ENCODE data around the gene LMO7. TPM values are rescaled to one million over a fixed set of nuclear protein-coding genes. Genes with fewer than 3 reads are reported as not detected.

The LMO7 gene
- total and polyA plus RNA-seq, 2 of the 8 experiments (the other 6 are each of a cell fraction or from before 2014, with no cell fraction given), result 8.1 to 28.3 TPM

DNA sequence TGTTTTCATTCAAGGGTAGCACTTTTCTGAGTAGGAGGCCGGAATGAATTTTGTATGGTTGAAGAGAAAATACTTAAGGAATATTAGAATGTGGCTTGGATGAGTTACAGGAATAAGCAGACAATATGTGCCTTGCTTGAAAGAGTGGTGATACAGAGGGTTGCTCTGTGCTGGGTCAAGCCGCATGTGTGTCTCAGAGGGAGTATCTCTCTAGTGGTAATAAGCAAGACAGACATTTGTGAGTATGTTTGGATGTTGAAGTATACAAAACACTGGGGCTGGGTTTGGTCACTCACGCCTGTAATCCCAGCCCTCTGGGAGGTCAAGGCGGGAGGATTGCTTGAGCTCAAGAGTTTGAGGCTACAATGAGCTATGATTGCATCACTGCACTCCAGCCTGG, 103.9 kb downstream of the LMO7 start:
- no peak overlapping the region for H2BK120ac ChIP-seq (replicated peaks; ENCODE audit: low read depth, low read length)
- H4K8ac ChIP-seq (ENCODE audit: extremely low read depth, insufficient read depth, low read length), result no peak overlapping the region
- ChIA-PET CTCF (ENCODE audit: partially characterized antibody) (no interaction called here), POLR2A (ENCODE audit: partially characterized antibody) (no interaction called here)
- H3K4me1 ChIP-seq (replicated peaks in 1 of 4; ENCODE audit: control insufficient read depth in 3 of 4, insufficient read depth in 4 of 4, low read length in 3 of 4), result no peaks in the 10 kb centered on the region
- no peaks in the 10 kb centered on the region for H3K79me2 ChIP-seq (ENCODE audit: control insufficient read depth in 1 of 2, insufficient read depth in 2 of 2, low read length in 2 of 2)
- no peak overlapping the region for H3K27ac ChIP-seq (ENCODE audit: low read depth, low read length)
- no peak overlapping the region for H2AFZ ChIP-seq (ENCODE audit: low read length)
- H2AK5ac ChIP-seq (ENCODE audit: low read depth, low read length), result no peak overlapping the region
- no peaks in the 10 kb centered on the region for H3K36me3 ChIP-seq (ENCODE audit: control insufficient read depth in 2 of 4, insufficient read depth in 4 of 4, low read length in 3 of 4)
- no peak overlapping the region for H3K4me3 ChIP-seq (ENCODE audit: extremely low read depth in 1 of 4, insufficient read depth in 2 of 4, low read depth in 3 of 4, low read length in 4 of 4)
- no peak overlapping the region for H2BK20ac ChIP-seq (ENCODE audit: low read length)
- H2BK5ac ChIP-seq (ENCODE audit: low read depth, low read length), result no peak overlapping the region
- H3K27me3 ChIP-seq (replicated peaks in 1 of 4; ENCODE audit: control insufficient read depth in 3 of 4, extremely low read depth in 1 of 4, insufficient read depth in 3 of 4, low read length in 3 of 4), result no peaks in the 10 kb centered on the region
- H2BK12ac ChIP-seq (ENCODE audit: low read depth, low read length), result no peak overlapping the region
- H3K14ac ChIP-seq (ENCODE audit: insufficient read length), result no peak overlapping the region
- no peaks in the 10 kb centered on the region for H3K79me1 ChIP-seq (ENCODE audit: low read depth, low read length)
- H3K4me2 ChIP-seq (ENCODE audit: insufficient read depth in 1 of 2, low read depth in 2 of 2, low read length in 2 of 2), result no peak overlapping the region
- DNase-seq (ENCODE audit: low read depth in 1 of 2, low spot score in 2 of 2) (no peak), FAIRE-seq (no peak)
- H3K9me3 ChIP-seq (ENCODE audit: insufficient read depth in 2 of 2, low read depth in 1 of 2, low read length in 1 of 2), result 0 out of 4 replicates have a peak, but pooled peaks cover 0 to 4% of the 10 kb centered on the region in 2 experiments
- no peak overlapping the region for H3K18ac ChIP-seq (ENCODE audit: extremely low read depth, low read length)
- no peak overlapping the region for H3K9ac ChIP-seq (replicated peaks in 1 of 4; ENCODE audit: extremely low read depth in 1 of 4, low read depth in 3 of 4, low read length in 3 of 4)
- H4K91ac ChIP-seq (replicated peaks; ENCODE audit: insufficient read length, low read length), result no peak overlapping the region
- no peak overlapping the region for H3K56ac ChIP-seq (replicated peaks; ENCODE audit: insufficient read length, low read depth, low read length)
- H3K4ac ChIP-seq (replicated peaks; ENCODE audit: insufficient read length, low read depth, low read length), result no peak overlapping the region
- no peak overlapping the region for H2BK15ac ChIP-seq (ENCODE audit: low read length)
- no peak overlapping the region for H4K5ac ChIP-seq (ENCODE audit: insufficient read length, low read depth, low read length)
- WGBS, 2 experiments (ENCODE audit: extremely low coverage in 1 of 2, insufficient coverage in 1 of 2, insufficient read length in 1 of 2, insufficient replicate concordance in 2 of 2, low coverage in 1 of 2, low lambda C conversion rate in 2 of 2, missing lambda C conversion rate in 1 of 2), result 98% methylated on average over 4 of the region's 4 CpGs; no CpG with 5 or more reads in 1 of the 2 experiments
- no peaks in the 10 kb centered on the region for H4K20me1 ChIP-seq (replicated peaks in 1 of 2; ENCODE audit: control insufficient read depth in 1 of 2, insufficient read depth in 2 of 2, low read length in 2 of 2)
- H3K23me2 ChIP-seq (ENCODE audit: low read depth, low read length), result no peaks in the 10 kb centered on the region
- no peak overlapping the region for H3K23ac ChIP-seq (ENCODE audit: insufficient read length)
- TF ChIP-seq SUZ12 (IDR thresholded peaks at IDR 0.05; ENCODE audit: low read length) (no peak), PHF8 (conservative IDR thresholded peaks at IDR 0.05; ENCODE audit: low read depth, low read length) (no peak), CREB1 (IDR thresholded peaks at IDR 0.05) (no peak)
